ENCODE measurements around the gene CFAP74.

Gene CFAP74

GRCh38 chr1:2023187-2023586 lies 19.6 kb upstream of the CFAP74 start:
- H3K9ac ChIP-seq (ENCODE audit: low read length): no peak overlapping the region
- H3K27me3 ChIP-seq (ENCODE audit: control insufficient read depth, insufficient read depth, low read length): peaks cover 26% of the 10 kb centered on the region
- no peaks in the 10 kb centered on the region for H3K36me3 ChIP-seq (ENCODE audit: control insufficient read depth, low read depth, low read length)
- no peaks in the 10 kb centered on the region for H3K9me3 ChIP-seq (ENCODE audit: control insufficient read depth, low read depth, low read length)
- H3K4me3 ChIP-seq (ENCODE audit: low read length): no peak overlapping the region
- H3K4me1 ChIP-seq (ENCODE audit: control insufficient read depth, low read depth, low read length): no peaks in the 10 kb centered on the region
- no peak overlapping the region for H3K27ac ChIP-seq (ENCODE audit: low read length)

- Histone ChIP-seq H3K27ac (ENCODE audit: low read length) (no peak overlapping the region), H3K9me3 (ENCODE audit: control insufficient read depth, low read depth, low read length) (no peaks in the 10 kb centered on the region), H3K4me1 (ENCODE audit: control insufficient read depth, low read depth, low read length) (no peaks in the 10 kb centered on the region), H3K36me3 (ENCODE audit: control insufficient read depth, low read depth, low read length) (no peaks in the 10 kb centered on the region), H3K9ac (ENCODE audit: low read length) (no peak overlapping the region), H3K27me3 (ENCODE audit: control insufficient read depth, insufficient read depth, low read length) (peaks cover 36% of the 10 kb centered on the region), H3K4me3 (ENCODE audit: low read length) (no peak overlapping the region)
These were observed 18.6 kb upstream of the CFAP74 start for GRCh38 chr1:2022063-2022770.

GRCh38 chr1:2021550-2021949 lies 18.0 kb upstream of the CFAP74 start:
- Histone ChIP-seq H3K4me3 (ENCODE audit: low read length) (no peak overlapping the region), H3K27me3 (ENCODE audit: control insufficient read depth, insufficient read depth, low read length) (peaks cover 36% of the 10 kb centered on the region), H3K36me3 (ENCODE audit: control insufficient read depth, low read depth, low read length) (no peaks in the 10 kb centered on the region), H3K9ac (ENCODE audit: low read length) (no peak overlapping the region), H3K27ac (ENCODE audit: low read length) (no peak overlapping the region), H3K9me3 (ENCODE audit: control insufficient read depth, low read depth, low read length) (no peaks in the 10 kb centered on the region), H3K4me1 (ENCODE audit: control insufficient read depth, low read depth, low read length) (no peaks in the 10 kb centered on the region)

- H3K27ac ChIP-seq (ENCODE audit: low read length): no peak overlapping the region
- H3K9ac ChIP-seq (ENCODE audit: low read length): no peak overlapping the region
- no peaks in the 10 kb centered on the region for H3K4me1 ChIP-seq (ENCODE audit: control insufficient read depth, low read depth, low read length)
- no peaks in the 10 kb centered on the region for H3K36me3 ChIP-seq (ENCODE audit: control insufficient read depth, low read depth, low read length)
- no peak overlapping the region for H3K4me3 ChIP-seq (ENCODE audit: low read length)
- H3K27me3 ChIP-seq (ENCODE audit: control insufficient read depth, insufficient read depth, low read length): peaks cover 36% of the 10 kb centered on the region
- H3K9me3 ChIP-seq (ENCODE audit: control insufficient read depth, low read depth, low read length): no peaks in the 10 kb centered on the region
These were observed 16.7 kb upstream of the CFAP74 start for GRCh38 chr1:2020310-2020655.

- Histone ChIP-seq H3K4me1 (ENCODE audit: control insufficient read depth, low read depth, low read length) (no peaks in the 10 kb centered on the region), H3K9ac (ENCODE audit: low read length) (no peak overlapping the region), H3K27ac (ENCODE audit: low read length) (no peak overlapping the region), H3K27me3 (ENCODE audit: control insufficient read depth, insufficient read depth, low read length) (peaks cover 36% of the 10 kb centered on the region), H3K36me3 (ENCODE audit: control insufficient read depth, low read depth, low read length) (no peaks in the 10 kb centered on the region), H3K4me3 (ENCODE audit: low read length) (peak overlapping the region; percentile 24), H3K9me3 (ENCODE audit: control insufficient read depth, low read depth, low read length) (no peaks in the 10 kb centered on the region)
These were observed 16.2 kb upstream of the CFAP74 start for GRCh38 chr1:2019571-2020309.

GRCh38 chr1:2019172-2019543 lies 15.6 kb upstream of the CFAP74 start, which contains the start of gene GABRD:
GABRD (plus strand) TSS chr1:2019345; CDS start chr1:2019424, 79 bp downstream.
- no peak within 1 kb of the TSS for H3K27ac ChIP-seq (ENCODE audit: low read length)
- H3K4me3 ChIP-seq (ENCODE audit: low read length): peak within 1 kb of the TSS; percentile 37
- H3K9ac ChIP-seq (ENCODE audit: low read length): no peak within 1 kb of the TSS

GRCh38 chr1:2018217-2019171 lies 14.9 kb upstream of the CFAP74 start:
- no peak overlapping the region for H3K9ac ChIP-seq (ENCODE audit: low read length)
- peak overlapping the region; percentile 37 for H3K4me3 ChIP-seq (ENCODE audit: low read length)
- no peaks in the 10 kb centered on the region for H3K9me3 ChIP-seq (ENCODE audit: control insufficient read depth, low read depth, low read length)
- no peaks in the 10 kb centered on the region for H3K36me3 ChIP-seq (ENCODE audit: control insufficient read depth, low read depth, low read length)
- H3K4me1 ChIP-seq (ENCODE audit: control insufficient read depth, low read depth, low read length): no peaks in the 10 kb centered on the region
- no peak overlapping the region for H3K27ac ChIP-seq (ENCODE audit: low read length)
- H3K27me3 ChIP-seq (ENCODE audit: control insufficient read depth, insufficient read depth, low read length): peaks cover 36% of the 10 kb centered on the region

More at GRCh38 chr1:2019172-2019543, 15.6 kb upstream of the CFAP74 start, which contains the start of gene GABRD:
- H3K27me3 ChIP-seq (ENCODE audit: control insufficient read depth, insufficient read depth, low read length): peaks cover 36% of the 10 kb centered on the region
- H3K4me1 ChIP-seq (ENCODE audit: control insufficient read depth, low read depth, low read length): no peaks in the 10 kb centered on the region
- H3K36me3 ChIP-seq (ENCODE audit: control insufficient read depth, low read depth, low read length): no peaks in the 10 kb centered on the region
- no peaks in the 10 kb centered on the region for H3K9me3 ChIP-seq (ENCODE audit: control insufficient read depth, low read depth, low read length)

- Histone ChIP-seq H3K9ac (ENCODE audit: low read length) (no peak overlapping the region), H3K36me3 (ENCODE audit: control insufficient read depth, low read depth, low read length) (no peaks in the 10 kb centered on the region), H3K27me3 (ENCODE audit: control insufficient read depth, insufficient read depth, low read length) (peaks cover 34% of the 10 kb centered on the region), H3K4me3 (ENCODE audit: low read length) (no peak overlapping the region), H3K9me3 (ENCODE audit: control insufficient read depth, low read depth, low read length) (no peaks in the 10 kb centered on the region), H3K27ac (ENCODE audit: low read length) (no peak overlapping the region), H3K4me1 (ENCODE audit: control insufficient read depth, low read depth, low read length) (no peaks in the 10 kb centered on the region)
These were observed 12.5 kb upstream of the CFAP74 start for GRCh38 chr1:2016123-2016522.

- Histone ChIP-seq H3K27me3 (ENCODE audit: control insufficient read depth, insufficient read depth, low read length) (peaks cover 23% of the 10 kb centered on the region), H3K4me3 (ENCODE audit: low read length) (no peak overlapping the region), H3K36me3 (ENCODE audit: control insufficient read depth, low read depth, low read length) (no peaks in the 10 kb centered on the region), H3K4me1 (ENCODE audit: control insufficient read depth, low read depth, low read length) (no peaks in the 10 kb centered on the region), H3K9me3 (ENCODE audit: control insufficient read depth, low read depth, low read length) (no peaks in the 10 kb centered on the region), H3K9ac (ENCODE audit: low read length) (no peak overlapping the region), H3K27ac (ENCODE audit: low read length) (no peak overlapping the region)
These were observed 11.5 kb upstream of the CFAP74 start for GRCh38 chr1:2014741-2015735.

GRCh38 chr1:2014181-2014580 lies 10.6 kb upstream of the CFAP74 start:
- Histone ChIP-seq H3K4me3 (ENCODE audit: low read length) (no peak overlapping the region), H3K4me1 (ENCODE audit: control insufficient read depth, low read depth, low read length) (no peaks in the 10 kb centered on the region), H3K27me3 (ENCODE audit: control insufficient read depth, insufficient read depth, low read length) (peaks cover 17% of the 10 kb centered on the region), H3K9ac (ENCODE audit: low read length) (no peak overlapping the region), H3K9me3 (ENCODE audit: control insufficient read depth, low read depth, low read length) (no peaks in the 10 kb centered on the region), H3K36me3 (ENCODE audit: control insufficient read depth, low read depth, low read length) (no peaks in the 10 kb centered on the region), H3K27ac (ENCODE audit: low read length) (no peak overlapping the region)
